OCI-LY7 (cell line): ENCODE measurements around the gene IFIT1. TPM values are rescaled to one million over a fixed set of nuclear protein-coding genes. Genes with fewer than 3 reads are reported as not detected.

Experiments used
- BruUV-seq: library from RNA; stranded (reverse); fragments of 400-500 nt; replicated peaks from 2 replicates; lab custom pipeline; 2021; lab: Mats Ljungman, UMichigan
- CTCF ChIA-PET: fragments of 300-600 bp; sonication (Branson Sonifier 250); formaldehyde crosslinking; loops from one replicate; lab custom pipeline; 2022; ENCODE audit warnings: antibody characterized with exemption; ENCODE audit not compliant: unreplicated experiment; lab: Charles Lee
- POLR2A ChIA-PET: fragments of 300-600 bp; sonication (Branson Sonifier 250); formaldehyde crosslinking; loops from one replicate; lab custom pipeline; 2022; ENCODE audit warnings: antibody characterized with exemption; lab: Charles Lee
- DNase-seq: peaks from one replicate; pipeline ENCODE4 v3.0.0-alpha.2; 2015; ENCODE audit warnings: low spot score
- H2AFZ ChIP-seq: fragments of 200-600 bp; sonication (generic), shearing (Covaris generic); 2 replicates; pipeline ENCODE4 v1.6.1; 2014; ENCODE audit warnings: mild to moderate bottlenecking, antibody characterized with exemption, low read length, moderate library complexity
- H3K27ac ChIP-seq: fragments of 200-600 bp; sonication (generic); 2 replicates; pipeline ENCODE4 v1.5.1; 2014; ENCODE audit warnings: mixed run types, low read depth, mild to moderate bottlenecking, moderate library complexity, low read length, inconsistent platforms; ENCODE audit not compliant: poor library complexity, severe bottlenecking
- H3K36me3 ChIP-seq: fragments of 200-600 bp; sonication (generic); 2 replicates; pipeline ENCODE4 v1.6.1; 2014; ENCODE audit warnings: mild to moderate bottlenecking, antibody characterized with exemption, low read length, moderate library complexity, mixed read lengths; ENCODE audit not compliant: insufficient read depth
- H3K4me1 ChIP-seq: fragments of 200-600 bp; sonication (generic); 2 replicates; pipeline ENCODE4 v1.5.1; 2014; ENCODE audit warnings: mild to moderate bottlenecking, low read length; ENCODE audit not compliant: insufficient read depth, poor library complexity, severe bottlenecking
- H3K4me2 ChIP-seq: fragments of 200-600 bp; sonication (generic); 2 replicates; pipeline ENCODE4 v1.6.1; 2014; ENCODE audit warnings: mild to moderate bottlenecking, low read length
- H3K4me3 ChIP-seq: fragments of 200-600 bp; sonication (generic); 2 replicates; pipeline ENCODE4 v1.5.1; 2014; ENCODE audit warnings: mild to moderate bottlenecking, low read depth, low read length; ENCODE audit not compliant: poor library complexity, severe bottlenecking
- H3K79me2 ChIP-seq: fragments of 200-600 bp; sonication (generic); 2 replicates; pipeline ENCODE4 v1.6.1; 2016; ENCODE audit warnings: low read depth, mild to moderate bottlenecking, low read length, moderate library complexity, mixed read lengths; ENCODE audit not compliant: insufficient read depth
- H3K9me2 ChIP-seq: fragments of 200-600 bp; sonication (generic); 2 replicates; pipeline ENCODE4 v1.6.1; 2016; ENCODE audit warnings: mild to moderate bottlenecking, low read length, mixed read lengths; ENCODE audit not compliant: insufficient read depth
- H3K9me3 ChIP-seq: fragments of 200-600 bp; sonication (generic); 2 replicates; pipeline ENCODE4 v1.6.1; 2014; ENCODE audit warnings: mild to moderate bottlenecking, mixed run types, low read length, mixed read lengths
- H4K20me1 ChIP-seq: fragments of 200-600 bp; sonication (generic); 2 replicates; pipeline ENCODE4 v1.6.1; 2014; ENCODE audit warnings: mild to moderate bottlenecking, antibody characterized with exemption, low read length, moderate library complexity, mixed read lengths; ENCODE audit not compliant: insufficient read depth
- EZH2phosphoT487 ChIP-seq: fragments of 200-600 bp; sonication (generic); IDR thresholded peaks from 2 replicates; pipeline ENCODE4 v1.6.1; 2018; ENCODE audit warnings: low read depth, borderline replicate concordance, mild to moderate bottlenecking, mixed run types, antibody characterized with exemption, low read length, moderate library complexity, mixed read lengths
- intact Hi-C: fragments of 100-400 bp; cut with micrococcal nuclease; formaldehyde crosslinking; loops from one replicate; pipeline ENCODE4 v1.10.0; 2022; ENCODE audit not compliant: unreplicated experiment
- total RNA-seq, 2 experiments: library from RNA; depleted of rRNA in 1 of 2; stranded (reverse); fragments of >200 nt in 1 of 2; shearing (Covaris generic) in 1 of 2; gene quantifications; 2 replicates each; pipeline ENCODE4 v1.2.3, GENCODE V29; 2014 to 2022
- TF ChIP-seq, protein P1 (sequence below): fragments of 200-600 bp; sonication (generic); conservative IDR thresholded peaks from 2 replicates; pipeline ENCODE4 v1.5.1; 2014; ENCODE audit warnings: mild to moderate bottlenecking, antibody characterized with exemption, low read length, moderate library complexity, mixed read lengths

Gene IFIT1
- total RNA-seq, 2 experiments from 2014 or later: not detected

DNA sequence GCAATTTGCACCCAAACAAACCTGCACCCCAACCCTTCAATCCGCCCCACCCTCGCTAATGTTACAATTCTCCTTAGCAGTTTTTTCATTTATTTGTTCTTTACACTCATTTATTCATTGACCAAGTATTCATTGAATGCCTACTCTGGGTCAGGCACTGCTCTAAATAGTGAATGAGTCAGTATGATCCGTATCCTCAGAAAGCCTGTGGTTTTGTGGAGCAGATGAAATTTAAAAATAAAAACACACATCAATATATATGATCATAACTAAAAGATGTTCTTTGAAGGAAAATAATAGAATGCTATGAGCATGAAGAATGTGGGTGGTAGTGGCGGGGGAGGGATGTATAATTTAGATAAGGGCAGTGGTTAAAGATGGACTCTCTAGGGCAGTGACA lies 35.2 kb downstream of the IFIT1 start:
- DNase-seq: no peak
- Histone ChIP-seq H3K9me3 (no peaks in the 10 kb centered on the region), H3K79me2 (no peaks in the 10 kb centered on the region), H3K9me2 (no peaks in the 10 kb centered on the region), H3K4me1 (no peaks in the 10 kb centered on the region), H3K36me3 (no peaks in the 10 kb centered on the region), H4K20me1 (no peaks in the 10 kb centered on the region), H3K27ac (no peak overlapping the region), H3K4me2 (no peak overlapping the region), H2AFZ (no peak overlapping the region), H3K4me3 (no peak overlapping the region)
- CTCF ChIA-PET: no interaction called here
- intact Hi-C loops: loop anchor here (5.0 kb wide), 1 partner anchor 365 kb away; no protein-coding TSS in a partner anchor
- TF ChIP-seq EZH2phosphoT487: no peak
- TF ChIP-seq, protein P1, sequence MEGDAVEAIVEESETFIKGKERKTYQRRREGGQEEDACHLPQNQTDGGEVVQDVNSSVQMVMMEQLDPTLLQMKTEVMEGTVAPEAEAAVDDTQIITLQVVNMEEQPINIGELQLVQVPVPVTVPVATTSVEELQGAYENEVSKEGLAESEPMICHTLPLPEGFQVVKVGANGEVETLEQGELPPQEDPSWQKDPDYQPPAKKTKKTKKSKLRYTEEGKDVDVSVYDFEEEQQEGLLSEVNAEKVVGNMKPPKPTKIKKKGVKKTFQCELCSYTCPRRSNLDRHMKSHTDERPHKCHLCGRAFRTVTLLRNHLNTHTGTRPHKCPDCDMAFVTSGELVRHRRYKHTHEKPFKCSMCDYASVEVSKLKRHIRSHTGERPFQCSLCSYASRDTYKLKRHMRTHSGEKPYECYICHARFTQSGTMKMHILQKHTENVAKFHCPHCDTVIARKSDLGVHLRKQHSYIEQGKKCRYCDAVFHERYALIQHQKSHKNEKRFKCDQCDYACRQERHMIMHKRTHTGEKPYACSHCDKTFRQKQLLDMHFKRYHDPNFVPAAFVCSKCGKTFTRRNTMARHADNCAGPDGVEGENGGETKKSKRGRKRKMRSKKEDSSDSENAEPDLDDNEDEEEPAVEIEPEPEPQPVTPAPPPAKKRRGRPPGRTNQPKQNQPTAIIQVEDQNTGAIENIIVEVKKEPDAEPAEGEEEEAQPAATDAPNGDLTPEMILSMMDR: no peak
- no TSS peak for BruUV-seq
- POLR2A ChIA-PET: interaction anchor here (0.6 kb wide), 1 partner anchor 210 kb away, joined by 3 read pairs; no protein-coding TSS in a partner anchor

DNA sequence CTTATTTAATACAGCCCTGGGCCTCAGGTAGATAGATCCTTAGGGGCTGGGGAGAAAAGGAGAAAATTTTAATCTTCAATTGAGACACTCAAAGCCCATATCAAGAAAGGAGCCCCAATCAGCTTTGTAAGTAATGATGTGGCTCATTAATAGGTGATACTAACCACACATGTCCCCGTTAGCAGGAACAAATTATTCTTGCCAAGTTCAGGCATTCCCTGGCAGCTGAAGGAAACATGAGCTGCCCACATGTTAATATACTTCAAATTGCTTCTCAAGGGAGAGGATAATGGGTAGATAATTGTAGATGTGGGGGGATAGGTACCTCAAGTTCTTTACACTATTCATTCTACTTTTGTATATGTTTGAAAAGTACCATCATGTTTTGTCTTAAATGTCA lies 36.5 kb downstream of the IFIT1 start:
- BruUV-seq: no TSS peak
- H3K36me3 ChIP-seq: no peaks in the 10 kb centered on the region
- H3K4me2 ChIP-seq: no peak overlapping the region
- TF ChIP-seq, protein P1: no peak
- no peak for TF ChIP-seq EZH2phosphoT487
- no peaks in the 10 kb centered on the region for H3K4me1 ChIP-seq
- no peaks in the 10 kb centered on the region for H3K9me3 ChIP-seq
- DNase-seq: no peak
- CTCF ChIA-PET: no interaction called here
- H2AFZ ChIP-seq: no peak overlapping the region
- intact Hi-C loops: loop anchor here (5.0 kb wide), 1 partner anchor 363 kb away; no protein-coding TSS in a partner anchor
- H4K20me1 ChIP-seq: no peaks in the 10 kb centered on the region
- H3K9me2 ChIP-seq: no peaks in the 10 kb centered on the region
- H3K4me3 ChIP-seq: no peak overlapping the region
- H3K79me2 ChIP-seq: no peaks in the 10 kb centered on the region
- no peak overlapping the region for H3K27ac ChIP-seq
- POLR2A ChIA-PET: interaction anchor here (0.7 to 1.1 kb wide), 2 partner anchors 10 to 315 kb away, joined by 3 read pairs; no protein-coding TSS in a partner anchor

DNA sequence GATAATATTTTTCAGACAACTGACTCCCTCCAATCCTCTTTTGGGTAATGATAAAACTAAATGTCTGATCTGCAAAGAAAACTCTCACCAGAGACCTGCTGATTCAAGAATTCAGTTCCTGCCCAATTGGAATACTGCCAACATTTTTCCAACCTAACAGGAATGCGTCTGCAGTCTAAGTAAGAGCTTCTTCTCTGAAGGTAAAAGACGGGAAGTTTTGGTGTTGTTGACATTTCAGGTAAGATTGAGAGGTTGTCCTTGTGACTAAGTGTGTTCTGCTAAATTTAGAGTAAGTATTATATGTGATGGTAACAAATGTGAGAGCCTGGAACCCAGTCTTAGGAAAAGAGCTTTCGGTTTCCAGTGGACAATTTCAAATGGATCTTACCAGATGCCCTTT lies 39.6 kb downstream of the IFIT1 start:
- no peak for TF ChIP-seq EZH2phosphoT487
- TF ChIP-seq, protein P1: no peak
- Histone ChIP-seq H3K79me2 (no peaks in the 10 kb centered on the region), H3K4me3 (no peak overlapping the region), H3K36me3 (no peaks in the 10 kb centered on the region), H3K27ac (no peak overlapping the region), H3K4me1 (no peaks in the 10 kb centered on the region), H4K20me1 (no peaks in the 10 kb centered on the region), H3K9me2 (no peaks in the 10 kb centered on the region), H3K4me2 (no peak overlapping the region), H3K9me3 (no peaks in the 10 kb centered on the region), H2AFZ (no peak overlapping the region)
- intact Hi-C loops: no loop called here
- CTCF ChIA-PET: no interaction called here
- DNase-seq: no peak
- POLR2A ChIA-PET: interaction anchor here (0.6 to 1.0 kb wide), 3 partner anchors 18 to 734 kb away, joined by 3 read pairs; partner anchors contain the start of gene IFIT5
- BruUV-seq: no TSS peak
